SK-N-SH treated with all-trans-retinoic acid at 6 μM for 48 hours (cell line): Measurements from ENCODE around the gene ZRANB2.

ENCODE experiments used
- ATAC-seq: fragments of 200-7000 bp; cut with Tn5 transposase; 3 replicates; pipeline ENCODE4 v1.9.1; 2020; ENCODE audit warnings: mild to moderate bottlenecking, moderate library complexity
- ARNTL ChIP-seq: fragments of 450-650 bp; formaldehyde crosslinking; IDR thresholded peaks from 2 replicates; pipeline ENCODE4 v1.5.0; 2020; ENCODE audit warnings: low read depth, mild to moderate bottlenecking, moderate library complexity, borderline replicate concordance
- BACH2 ChIP-seq: fragments of 250-450 bp; sonication (Bioruptor Pico); IDR thresholded peaks from 2 replicates; pipeline ENCODE4 v1.9.0; 2021; ENCODE audit warnings: mild to moderate bottlenecking, borderline replicate concordance
- CREB5 ChIP-seq: fragments of 250-450 bp; sonication (Bioruptor Pico); IDR thresholded peaks from 2 replicates; pipeline ENCODE4 v1.5.1; 2020; ENCODE audit warnings: low read depth, mild to moderate bottlenecking, moderate library complexity
- CSDC2 ChIP-seq: fragments of 250-450 bp; sonication (Bioruptor Pico); IDR thresholded peaks from 2 replicates; pipeline ENCODE4 v1.5.0; 2020; ENCODE audit warnings: mild to moderate bottlenecking, moderate library complexity
- CSRNP3 ChIP-seq: fragments of 250-450 bp; sonication (Bioruptor Pico); IDR thresholded peaks from 2 replicates; pipeline ENCODE4 v1.5.1; 2021; ENCODE audit warnings: mild to moderate bottlenecking, moderate library complexity
- ESRRG ChIP-seq: fragments of 250-450 bp; sonication (Bioruptor Pico); IDR thresholded peaks from 2 replicates; pipeline ENCODE4 v1.6.1; 2021; ENCODE audit warnings: mild to moderate bottlenecking
- GLIS3 ChIP-seq: fragments of 250-450 bp; sonication (Bioruptor Pico); IDR thresholded peaks from 2 replicates; pipeline ENCODE4 v1.5.0; 2020; ENCODE audit warnings: mild to moderate bottlenecking, moderate library complexity
- ISL1 ChIP-seq: fragments of 250-450 bp; sonication (Bioruptor Pico); IDR thresholded peaks from 2 replicates; pipeline ENCODE4 v2.1.2; 2022; ENCODE audit warnings: mild to moderate bottlenecking, moderate library complexity
- OSR1 ChIP-seq: fragments of 250-450 bp; sonication (Bioruptor Pico); IDR thresholded peaks from 2 replicates; pipeline ENCODE4 v1.8.0; 2022; ENCODE audit warnings: moderate library complexity, mild to moderate bottlenecking, inconsistent platforms
- PATZ1 ChIP-seq: fragments of 250-450 bp; sonication (Bioruptor Pico); IDR thresholded peaks from 2 replicates; pipeline ENCODE4 v1.8.0; 2020; ENCODE audit warnings: mild to moderate bottlenecking, moderate library complexity, borderline replicate concordance
- POU6F1 ChIP-seq: fragments of 250-450 bp; sonication (Bioruptor Pico); IDR thresholded peaks from 2 replicates; pipeline ENCODE4 v1.8.0; 2021; ENCODE audit warnings: low read depth, mild to moderate bottlenecking, moderate library complexity, borderline replicate concordance
- PPARA ChIP-seq: fragments of 250-450 bp; sonication (Bioruptor Pico); IDR thresholded peaks from 2 replicates; pipeline ENCODE4 v1.5.0; 2020; ENCODE audit warnings: mild to moderate bottlenecking, borderline replicate concordance
- RARB ChIP-seq: fragments of 250-450 bp; sonication (Bioruptor Pico); IDR thresholded peaks from 2 replicates; pipeline ENCODE4 v1.8.0; 2021; ENCODE audit warnings: mild to moderate bottlenecking, moderate library complexity
- SNAI2 ChIP-seq: fragments of 250-450 bp; sonication (Bioruptor Pico); IDR thresholded peaks from 2 replicates; pipeline ENCODE4 v1.5.0; 2020; ENCODE audit warnings: mild to moderate bottlenecking, moderate library complexity
- TCF4 ChIP-seq: fragments of 250-450 bp; sonication (Bioruptor Pico); IDR thresholded peaks from 2 replicates; pipeline ENCODE4 v1.8.0; 2021; ENCODE audit warnings: mild to moderate bottlenecking, moderate library complexity, borderline replicate concordance
- TOX ChIP-seq: fragments of 250-450 bp; sonication (Bioruptor Pico); IDR thresholded peaks from 2 replicates; pipeline ENCODE4 v1.8.0; 2021; ENCODE audit warnings: mild to moderate bottlenecking, moderate library complexity, borderline replicate concordance
- ZC3H10 ChIP-seq: fragments of 250-450 bp; sonication (Bioruptor Pico); IDR thresholded peaks from 2 replicates; pipeline ENCODE4 v1.5.1; 2021; ENCODE audit warnings: mild to moderate bottlenecking, moderate library complexity
- ZFP3 ChIP-seq: fragments of 250-450 bp; sonication (Bioruptor Pico); IDR thresholded peaks from 2 replicates; pipeline ENCODE4 v1.5.0; 2020; ENCODE audit warnings: mild to moderate bottlenecking, moderate library complexity
- ZFP30 ChIP-seq: fragments of 450-650 bp; formaldehyde crosslinking; IDR thresholded peaks from 2 replicates; pipeline ENCODE4 v1.5.0; 2022; ENCODE audit warnings: mild to moderate bottlenecking, moderate library complexity
- ZNF70 ChIP-seq: fragments of 450-650 bp; formaldehyde crosslinking; IDR thresholded peaks from 2 replicates; pipeline ENCODE4 v1.5.0; 2020; ENCODE audit warnings: mild to moderate bottlenecking, moderate library complexity
- ZNF8 ChIP-seq: fragments of 450-650 bp; formaldehyde crosslinking; IDR thresholded peaks from 2 replicates; pipeline ENCODE4 v1.5.0; 2020; ENCODE audit warnings: mild to moderate bottlenecking, moderate library complexity

Gene ZRANB2

GRCh38 chr1:71031426-71031825 is 49.4 kb downstream of the ZRANB2 start:
- ATAC-seq: no peak; the same call in 2 of the 3 replicates
- TF ChIP-seq ESRRG (CRISPR knock-in tag): no peak
- no peak for TF ChIP-seq TCF4 (CRISPR knock-in tag)
- no peak for TF ChIP-seq OSR1 (CRISPR knock-in tag)

GRCh38 chr1:71030026-71030425 is 50.8 kb downstream of the ZRANB2 start:
- ATAC-seq: no peak
- TF ChIP-seq ESRRG (CRISPR knock-in tag) (no peak), ARNTL (no peak), TOX (CRISPR knock-in tag) (no peak), CSDC2 (CRISPR knock-in tag) (no peak), BACH2 (no peak), CREB5 (no peak), TCF4 (CRISPR knock-in tag) (no peak)

GRCh38 chr1:71028981-71029380 is 51.9 kb downstream of the ZRANB2 start:
- ATAC-seq: no peak
- TF ChIP-seq ZFP3 (CRISPR knock-in tag) (no peak), CSRNP3 (CRISPR knock-in tag) (no peak), ZC3H10 (no peak), ZNF8 (no peak), BACH2 (no peak), SNAI2 (no peak), PPARA (no peak), OSR1 (CRISPR knock-in tag) (no peak), ESRRG (CRISPR knock-in tag) (no peak), RARB (CRISPR knock-in tag) (no peak), PATZ1 (CRISPR knock-in tag) (no peak), ZNF70 (no peak), ARNTL (no peak), GLIS3 (no peak), ZFP30 (no peak), CREB5 (no peak), ISL1 (CRISPR knock-in tag) (no peak)

- no peak for TF ChIP-seq CSDC2 (CRISPR knock-in tag)
- no peak for ATAC-seq
Measured at GRCh38 chr1:71027991-71028390, 52.8 kb downstream of the ZRANB2 start.

GRCh38 chr1:71026093-71026492 is 54.7 kb downstream of the ZRANB2 start:
- no peak for ATAC-seq
- no peak for TF ChIP-seq BACH2
- no peak for TF ChIP-seq PPARA
- TF ChIP-seq CSRNP3 (CRISPR knock-in tag): no peak
- no peak for TF ChIP-seq ZNF70
- TF ChIP-seq RARB (CRISPR knock-in tag): no peak
- TF ChIP-seq GLIS3: no peak
- TF ChIP-seq CSDC2 (CRISPR knock-in tag): no peak
- no peak for TF ChIP-seq OSR1 (CRISPR knock-in tag)
- no peak for TF ChIP-seq ARNTL
- no peak for TF ChIP-seq ESRRG (CRISPR knock-in tag)
- no peak for TF ChIP-seq POU6F1 (CRISPR knock-in tag)
- no peak for TF ChIP-seq ZFP3 (CRISPR knock-in tag)
